ENCODE measurements around the gene SPNS1.
A peak's percentile ranks its signal among the peaks of the same experiment; 100 is the strongest.
"Not testable (repeated sequence)": the region's sequence is repeated elsewhere in the genome, so short reads cannot be mapped to it uniquely, and the experiment has no call there.

SPNS1 gene

GRCh38 chr16:28937222-28937876 is 37.2 kb upstream of the SPNS1 start:
- FAIRE-seq (no peak), DNase-seq (ENCODE audit: insufficient read length, low spot score) (no peak)
- TF ChIP-seq POLR2A (IDR thresholded peaks at IDR 0.05; ENCODE audit: low read depth, low read length), result no peak

- DNase-seq (ENCODE audit: insufficient read length, low spot score) (no peak), FAIRE-seq (no peak)
- no peak for TF ChIP-seq POLR2A (IDR thresholded peaks at IDR 0.05; ENCODE audit: low read depth, low read length)
These were observed 35.9 kb upstream of the SPNS1 start for GRCh38 chr16:28938721-28939120.

DNA sequence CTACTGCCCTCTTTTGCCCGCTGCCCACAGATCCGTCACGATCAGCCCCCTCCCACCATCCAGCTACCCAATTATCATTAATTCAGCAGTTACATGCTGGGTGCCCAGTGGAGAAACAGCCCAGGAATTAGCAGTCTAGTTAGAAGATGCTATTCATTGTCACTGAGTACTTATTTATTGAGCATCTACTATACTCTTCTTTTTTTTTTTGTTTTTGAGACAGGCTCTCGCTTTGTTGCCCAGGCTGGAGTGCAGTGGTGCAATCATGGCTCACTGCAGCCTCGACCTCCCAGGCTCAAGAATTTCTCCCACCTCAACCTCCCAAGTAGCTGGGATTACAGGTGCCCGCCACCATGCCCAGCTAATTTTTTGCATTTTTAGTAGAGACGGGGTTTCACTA is 34.8 kb upstream of the SPNS1 start:
- not testable (repeated sequence) for FAIRE-seq

DNA sequence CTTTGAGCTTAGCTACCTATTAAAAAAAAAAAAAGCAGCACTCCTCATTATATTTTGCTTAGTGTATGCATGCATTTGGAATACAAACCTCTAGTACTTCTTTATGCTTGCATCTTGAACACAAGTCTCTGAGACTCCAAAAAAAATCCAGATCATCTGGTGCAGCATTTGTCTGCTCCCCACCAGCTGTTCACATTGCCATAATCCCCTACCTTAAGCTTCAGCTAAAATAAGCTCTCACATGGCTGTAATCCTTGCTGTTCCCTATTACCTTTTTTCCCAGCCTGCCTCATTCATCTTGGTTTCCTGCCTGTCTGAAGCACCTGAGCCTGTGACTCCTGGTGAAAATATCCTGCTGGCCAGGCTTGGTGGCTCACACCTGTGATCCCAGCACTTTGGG is 31.3 kb upstream of the SPNS1 start:
- no peak for TF ChIP-seq POLR2A (IDR thresholded peaks at IDR 0.05; ENCODE audit: low read depth, low read length)
- DNase-seq (ENCODE audit: insufficient read length, low spot score), result no peak
- no peak for FAIRE-seq

More for the DNA sequence above, 34.8 kb upstream of the SPNS1 start:
- DNase-seq (ENCODE audit: insufficient read length, low spot score), result not testable (repeated sequence)

DNA sequence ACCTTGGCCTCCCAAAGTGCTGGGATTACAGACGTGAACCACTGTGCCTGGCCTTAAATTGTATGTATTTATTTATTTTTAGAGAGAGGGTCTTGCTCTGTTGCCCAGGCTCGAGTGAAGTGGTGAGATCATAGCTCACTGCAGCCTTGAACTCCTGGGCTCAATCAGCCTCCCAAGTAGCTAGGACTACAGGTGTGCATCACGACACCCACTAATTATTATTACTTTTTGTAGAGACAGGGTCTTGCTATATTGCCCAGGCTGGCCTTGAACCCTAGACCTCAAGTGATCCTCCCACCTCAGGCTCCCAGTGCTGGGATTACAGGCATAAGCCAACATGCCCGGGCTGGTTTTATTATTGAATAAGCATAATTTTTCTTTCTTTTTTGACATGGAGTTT is 27.9 kb upstream of the SPNS1 start:
- FAIRE-seq, result no peak
- DNase-seq (ENCODE audit: insufficient read length, low spot score), result no peak
- no peak for TF ChIP-seq POLR2A (IDR thresholded peaks at IDR 0.05; ENCODE audit: low read depth, low read length)

GRCh38 chr16:28950648-28951409 is 23.7 kb upstream of the SPNS1 start, which contains the start of gene NFATC2IP:
Gene NFATC2IP (plus strand): TSS chr16:28950937. CDS start chr16:28951012, 75 bp downstream.
- FAIRE-seq (peak; percentile 89), DNase-seq (ENCODE audit: insufficient read length, low spot score) (peak; percentile 98)
- TF ChIP-seq POLR2A (IDR thresholded peaks at IDR 0.05; ENCODE audit: low read depth, low read length), result peak; percentile 78

DNA sequence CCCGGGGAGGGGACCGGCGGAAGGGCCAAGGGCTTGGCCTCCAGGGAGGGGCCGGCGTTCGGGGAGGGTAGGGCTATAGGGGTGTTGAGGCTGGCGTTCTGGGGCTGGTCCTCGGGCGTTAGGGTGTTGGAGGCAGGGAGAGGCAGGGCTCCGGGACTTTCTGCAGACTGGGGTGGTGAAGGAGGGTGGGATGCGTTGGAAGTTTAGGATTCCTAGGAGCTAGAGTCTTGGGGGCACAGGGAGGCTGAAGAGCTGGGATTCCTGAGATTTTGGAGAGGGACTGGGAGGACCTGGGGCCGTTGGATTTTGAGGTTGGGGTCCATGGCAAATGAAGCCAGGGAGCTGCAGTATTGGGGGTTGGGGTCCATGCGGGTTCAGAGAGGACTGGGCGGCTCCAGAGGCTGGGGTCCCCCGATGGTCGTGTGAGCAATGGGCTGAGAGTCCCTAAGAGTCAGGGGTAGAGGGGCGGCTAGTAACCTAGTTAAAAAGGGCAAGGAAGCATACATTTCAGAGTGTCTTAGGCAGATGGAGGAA is 23.1 kb upstream of the SPNS1 start:
- TF ChIP-seq POLR2A (IDR thresholded peaks at IDR 0.05; ENCODE audit: low read depth, low read length), result no peak
- no peak for FAIRE-seq

DNA sequence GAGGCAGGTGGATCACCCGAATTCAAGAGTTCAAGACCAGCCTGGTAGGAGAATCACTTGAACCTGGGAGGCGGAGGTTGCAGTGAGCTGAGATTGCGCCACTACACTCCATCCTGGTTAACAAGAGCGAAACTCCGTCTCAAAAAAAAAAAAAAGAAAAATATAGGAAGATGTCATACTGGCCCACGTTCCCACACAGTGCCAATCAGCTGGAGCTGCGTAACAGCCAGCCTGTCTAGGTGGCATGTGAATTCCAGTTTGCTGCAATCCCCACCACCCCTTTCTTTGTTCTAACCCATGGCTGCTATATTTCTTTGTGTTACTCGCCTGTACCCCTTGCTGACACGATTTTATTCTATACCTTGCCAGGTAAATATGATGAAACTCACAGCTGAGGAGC is 16.4 kb upstream of the SPNS1 start:
- FAIRE-seq (no peak), DNase-seq (ENCODE audit: insufficient read length, low spot score) (no peak)

More for the DNA sequence above, 23.1 kb upstream of the SPNS1 start:
- peak; percentile 51 for DNase-seq (ENCODE audit: insufficient read length, low spot score)

DNA sequence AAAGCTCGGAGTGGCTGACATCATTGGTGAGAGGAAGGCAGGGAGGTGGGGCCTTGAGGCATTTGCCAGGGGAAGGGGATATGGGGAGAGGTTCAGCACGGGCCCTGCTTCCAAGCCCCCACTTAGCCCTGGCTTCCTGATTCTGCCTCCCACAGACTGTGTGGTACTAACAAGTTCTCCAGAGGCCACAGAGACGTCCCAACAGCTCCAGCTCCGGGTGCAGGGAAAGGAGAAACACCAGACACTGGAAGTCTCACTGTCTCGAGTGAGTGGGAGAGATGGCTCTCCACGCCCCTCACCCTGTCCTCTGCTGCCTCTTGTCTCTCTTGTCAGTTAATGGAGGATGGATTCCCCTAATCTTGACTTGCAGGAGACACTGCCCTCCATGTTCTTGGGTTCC is 15.7 kb upstream of the SPNS1 start:
- no peak for TF ChIP-seq POLR2A (IDR thresholded peaks at IDR 0.05; ENCODE audit: low read depth, low read length)
- FAIRE-seq, result no peak
- no peak for DNase-seq (ENCODE audit: insufficient read length, low spot score)

More for the DNA sequence above, 16.4 kb upstream of the SPNS1 start:
- TF ChIP-seq POLR2A (IDR thresholded peaks at IDR 0.05; ENCODE audit: low read depth, low read length), result no peak

- FAIRE-seq (no peak), DNase-seq (ENCODE audit: insufficient read length, low spot score) (no peak)
- TF ChIP-seq POLR2A (IDR thresholded peaks at IDR 0.05; ENCODE audit: low read depth, low read length), result no peak
These were observed 10.5 kb upstream of the SPNS1 start for GRCh38 chr16:28964072-28964471.

DNA sequence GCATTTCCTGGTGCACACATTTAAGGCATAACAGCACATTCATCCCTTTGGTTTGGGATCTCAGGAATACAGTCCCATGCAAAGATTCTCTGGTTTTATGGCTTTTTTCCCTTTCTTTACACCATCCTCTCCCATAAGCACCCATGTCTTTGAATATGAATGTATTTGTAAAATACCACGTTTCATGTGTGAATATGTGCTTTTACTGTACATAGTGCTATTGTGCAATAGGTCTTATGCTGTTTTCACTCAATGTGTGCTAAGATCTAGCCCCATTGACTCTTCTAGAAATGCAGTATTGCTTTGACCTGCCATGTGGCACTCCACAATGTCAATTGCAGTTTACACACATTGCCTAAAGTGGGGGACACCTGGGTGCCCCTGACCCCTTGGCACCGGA is 10.1 kb upstream of the SPNS1 start:
- no peak for TF ChIP-seq POLR2A (IDR thresholded peaks at IDR 0.05; ENCODE audit: low read depth, low read length)
- DNase-seq (ENCODE audit: insufficient read length, low spot score) (no peak), FAIRE-seq (no peak)

DNA sequence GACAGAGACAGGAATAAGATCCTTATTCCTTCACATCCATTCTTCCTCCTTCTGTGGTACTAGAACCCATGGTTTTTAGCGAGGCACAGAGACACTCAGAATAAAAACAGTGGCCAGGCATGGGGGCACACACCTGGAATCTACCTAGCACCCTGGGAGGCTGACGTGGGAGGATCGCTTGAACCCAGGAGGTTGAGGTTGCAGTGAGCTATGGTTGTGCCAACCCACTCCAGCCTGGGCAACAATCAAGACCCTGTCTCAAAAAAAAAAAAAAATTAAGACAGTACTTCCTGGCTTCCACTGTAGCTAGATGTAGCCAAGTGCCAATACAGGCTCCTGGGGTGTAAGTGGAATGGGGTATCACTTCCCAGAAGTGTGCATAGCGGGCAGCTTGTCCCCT is 7.4 kb upstream of the SPNS1 start:
- no peak for TF ChIP-seq POLR2A (IDR thresholded peaks at IDR 0.05; ENCODE audit: low read depth, low read length)
- no peak for FAIRE-seq
- no peak for DNase-seq (ENCODE audit: insufficient read length, low spot score)

DNA sequence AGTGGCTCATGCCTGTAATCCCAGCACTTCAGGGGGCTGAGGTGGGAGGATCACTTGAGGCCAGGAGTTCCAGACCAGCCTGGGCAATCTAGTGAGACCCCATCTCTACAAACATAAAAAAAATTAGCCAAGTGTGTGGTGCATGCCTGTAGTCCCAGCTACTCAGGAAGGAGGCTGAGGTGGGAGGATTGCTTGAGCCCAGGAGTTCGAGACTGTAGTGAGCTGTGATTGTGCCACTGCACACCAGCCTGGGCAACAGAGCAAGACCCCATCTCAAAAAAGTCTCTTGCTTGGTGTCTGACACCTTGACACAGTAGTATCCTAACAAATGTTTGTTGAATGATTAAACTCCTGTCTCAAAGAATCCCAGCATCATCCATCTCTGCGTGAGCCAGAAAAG is 4.9 kb upstream of the SPNS1 start:
- FAIRE-seq; DNase-seq (ENCODE audit: insufficient read length, low spot score): not testable (repeated sequence)

- FAIRE-seq (no peak), DNase-seq (ENCODE audit: insufficient read length, low spot score) (peak; percentile 71)
- TF ChIP-seq POLR2A (IDR thresholded peaks at IDR 0.05; ENCODE audit: low read depth, low read length), result no peak
These were observed 556 bp upstream of the SPNS1 start for GRCh38 chr16:28974007-28974436.

DNA sequence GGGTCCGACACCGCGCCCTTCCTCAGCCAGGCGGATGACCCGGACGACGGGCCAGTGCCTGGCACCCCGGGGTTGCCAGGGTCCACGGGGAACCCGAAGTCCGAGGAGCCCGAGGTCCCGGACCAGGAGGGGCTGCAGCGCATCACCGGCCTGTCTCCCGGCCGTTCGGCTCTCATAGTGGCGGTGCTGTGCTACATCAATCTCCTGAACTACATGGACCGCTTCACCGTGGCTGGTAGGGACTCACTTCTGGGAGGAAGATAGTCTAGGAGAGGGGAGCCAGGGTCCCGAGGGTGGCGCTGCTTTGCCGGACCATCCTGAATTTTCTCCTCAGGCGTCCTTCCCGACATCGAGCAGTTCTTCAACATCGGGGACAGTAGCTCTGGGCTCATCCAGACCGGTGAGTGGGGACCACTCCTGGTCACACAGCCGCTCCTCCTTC is 601 bp downstream of the SPNS1 start:
- TF ChIP-seq POLR2A (IDR thresholded peaks at IDR 0.05; ENCODE audit: low read depth, low read length), result no peak
- DNase-seq (ENCODE audit: insufficient read length, low spot score) (no peak), FAIRE-seq (no peak)

Measured in H54 (cell line).